ENCODE data around the gene KLF18. TPM values are rescaled to one million over a fixed set of nuclear protein-coding genes. Genes with fewer than 3 reads are reported as not detected.

Gene KLF18
- total and polyA plus RNA-seq, 9 donors, result not detected

DNA sequence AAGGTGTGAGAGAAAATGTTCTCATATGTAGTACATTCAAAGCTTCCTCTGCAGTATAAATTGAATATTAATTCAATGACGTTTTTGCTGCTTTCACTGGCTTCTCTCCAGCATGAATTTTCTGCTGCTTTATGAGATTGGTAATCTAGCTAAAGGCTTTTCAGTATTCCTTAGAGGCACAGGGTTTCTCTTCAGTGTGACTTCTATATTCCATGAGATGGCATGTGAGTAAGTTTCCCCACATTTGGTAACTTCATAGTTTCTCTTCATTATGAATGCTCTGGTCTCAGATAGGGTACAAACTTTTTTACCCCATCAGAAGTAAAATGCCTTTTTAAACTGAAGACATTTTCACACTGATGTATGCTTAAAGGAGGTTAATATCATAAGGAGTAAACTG is 10.4 kb upstream of the KLF18 start:
- no peaks in the 10 kb centered on the region for H3K27me3 ChIP-seq
- intact Hi-C loops (cut with DNase I), result no loop called here
- H3K9me3 ChIP-seq, result no peaks in the 10 kb centered on the region
- TF ChIP-seq, protein P1, sequence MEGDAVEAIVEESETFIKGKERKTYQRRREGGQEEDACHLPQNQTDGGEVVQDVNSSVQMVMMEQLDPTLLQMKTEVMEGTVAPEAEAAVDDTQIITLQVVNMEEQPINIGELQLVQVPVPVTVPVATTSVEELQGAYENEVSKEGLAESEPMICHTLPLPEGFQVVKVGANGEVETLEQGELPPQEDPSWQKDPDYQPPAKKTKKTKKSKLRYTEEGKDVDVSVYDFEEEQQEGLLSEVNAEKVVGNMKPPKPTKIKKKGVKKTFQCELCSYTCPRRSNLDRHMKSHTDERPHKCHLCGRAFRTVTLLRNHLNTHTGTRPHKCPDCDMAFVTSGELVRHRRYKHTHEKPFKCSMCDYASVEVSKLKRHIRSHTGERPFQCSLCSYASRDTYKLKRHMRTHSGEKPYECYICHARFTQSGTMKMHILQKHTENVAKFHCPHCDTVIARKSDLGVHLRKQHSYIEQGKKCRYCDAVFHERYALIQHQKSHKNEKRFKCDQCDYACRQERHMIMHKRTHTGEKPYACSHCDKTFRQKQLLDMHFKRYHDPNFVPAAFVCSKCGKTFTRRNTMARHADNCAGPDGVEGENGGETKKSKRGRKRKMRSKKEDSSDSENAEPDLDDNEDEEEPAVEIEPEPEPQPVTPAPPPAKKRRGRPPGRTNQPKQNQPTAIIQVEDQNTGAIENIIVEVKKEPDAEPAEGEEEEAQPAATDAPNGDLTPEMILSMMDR (IDR thresholded peaks at IDR 0.05), result no peak
- TF ChIP-seq EP300 (IDR thresholded peaks at IDR 0.05) (no peak), POLR2A (IDR thresholded peaks at IDR 0.05) (no peak)
- H3K4me1 ChIP-seq (ENCODE audit: insufficient read depth), result no peaks in the 10 kb centered on the region
- 4 to 7% (median 7%) methylated on average over 1 of the region's 1 CpG for whole genome bisulfite sequencing, 3 donors
- no peak overlapping the region for H3K4me3 ChIP-seq
- H3K36me3 ChIP-seq, result no peaks in the 10 kb centered on the region
- no peak overlapping the region for H3K27ac ChIP-seq
- DNase-seq, result no peak

DNA sequence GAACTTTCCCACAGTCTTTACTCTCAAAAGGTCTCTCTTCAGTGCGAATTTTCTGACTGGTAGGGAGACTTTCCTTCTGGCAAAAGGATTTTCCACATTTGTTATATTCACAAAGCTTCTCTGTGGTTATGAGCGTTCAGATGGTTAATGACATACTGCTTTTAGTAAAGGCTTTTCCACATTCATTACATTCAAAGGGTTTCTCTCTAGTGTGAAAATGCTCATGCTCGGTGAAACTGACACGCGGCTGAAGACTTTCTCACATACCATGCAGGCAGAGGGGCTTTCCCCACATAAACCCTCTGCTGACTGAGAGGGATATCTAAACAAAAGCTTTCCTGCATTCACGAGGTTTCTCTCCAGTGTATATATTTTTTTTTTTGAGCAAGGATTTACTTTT is 9.9 kb upstream of the KLF18 start:
- H3K9me3 ChIP-seq, result no peaks in the 10 kb centered on the region
- H3K27ac ChIP-seq, result no peak overlapping the region
- no peak for DNase-seq
- no peak overlapping the region for H3K4me3 ChIP-seq
- intact Hi-C loops (cut with DNase I), result no loop called here
- H3K36me3 ChIP-seq, result no peaks in the 10 kb centered on the region
- 58 to 62% (median 60%) methylated on average over 6 of the region's 6 CpGs for WGBS, 3 donors
- no peaks in the 10 kb centered on the region for H3K27me3 ChIP-seq
- no peak for TF ChIP-seq EP300 (IDR thresholded peaks at IDR 0.05)
- TF ChIP-seq, protein P1 (IDR thresholded peaks at IDR 0.05), result no peak
- no peak for TF ChIP-seq POLR2A (IDR thresholded peaks at IDR 0.05)
- no peaks in the 10 kb centered on the region for H3K4me1 ChIP-seq (ENCODE audit: insufficient read depth)

- no peak overlapping the region for H3K27ac ChIP-seq
- intact Hi-C loops (cut with DNase I), result no loop called here
- H3K4me3 ChIP-seq, result no peak overlapping the region
- 83 to 90% (median 84%) methylated on average over 3 of the region's 3 CpGs for WGBS, 3 donors
- no peaks in the 10 kb centered on the region for H3K4me1 ChIP-seq (ENCODE audit: insufficient read depth)
- no peaks in the 10 kb centered on the region for H3K36me3 ChIP-seq
- DNase-seq, result no peak
- no peaks in the 10 kb centered on the region for H3K27me3 ChIP-seq
- no peaks in the 10 kb centered on the region for H3K9me3 ChIP-seq
- TF ChIP-seq, protein P1 (IDR thresholded peaks at IDR 0.05), result no peak
- TF ChIP-seq POLR2A (IDR thresholded peaks at IDR 0.05) (no peak), EP300 (IDR thresholded peaks at IDR 0.05) (no peak)
Observed at GRCh38 chr1:44147582-44147981, 6.2 kb upstream of the KLF18 start.

- no peak for DNase-seq
- no peaks in the 10 kb centered on the region for H3K4me1 ChIP-seq (ENCODE audit: insufficient read depth)
- H3K9me3 ChIP-seq, result no peaks in the 10 kb centered on the region
- TF ChIP-seq EP300 (IDR thresholded peaks at IDR 0.05), result no peak
- TF ChIP-seq, protein P1 (IDR thresholded peaks at IDR 0.05), result no peak
- TF ChIP-seq POLR2A (IDR thresholded peaks at IDR 0.05), result no peak
- intact Hi-C loops (cut with DNase I), result no loop called here
- H3K27me3 ChIP-seq, result no peaks in the 10 kb centered on the region
- H3K27ac ChIP-seq, result no peak overlapping the region
- no peaks in the 10 kb centered on the region for H3K36me3 ChIP-seq
- 88 to 90% (median 89%) methylated on average over 28 of the region's 28 CpGs for WGBS, 3 donors
- H3K4me3 ChIP-seq, result no peak overlapping the region
Observed at GRCh38 chr1:44146536-44147361, 5.3 kb upstream of the KLF18 start.

Data from ovary (tissue), 9 donors.